ENCODE results near the gene PIAS1.

GRCh38 chr15:68023307-68024101 lies 30.6 kb upstream of the PIAS1 start:
- no peak for TF ChIP-seq POLR2A (IDR thresholded peaks at IDR 0.05)
- TF ChIP-seq, protein P1, sequence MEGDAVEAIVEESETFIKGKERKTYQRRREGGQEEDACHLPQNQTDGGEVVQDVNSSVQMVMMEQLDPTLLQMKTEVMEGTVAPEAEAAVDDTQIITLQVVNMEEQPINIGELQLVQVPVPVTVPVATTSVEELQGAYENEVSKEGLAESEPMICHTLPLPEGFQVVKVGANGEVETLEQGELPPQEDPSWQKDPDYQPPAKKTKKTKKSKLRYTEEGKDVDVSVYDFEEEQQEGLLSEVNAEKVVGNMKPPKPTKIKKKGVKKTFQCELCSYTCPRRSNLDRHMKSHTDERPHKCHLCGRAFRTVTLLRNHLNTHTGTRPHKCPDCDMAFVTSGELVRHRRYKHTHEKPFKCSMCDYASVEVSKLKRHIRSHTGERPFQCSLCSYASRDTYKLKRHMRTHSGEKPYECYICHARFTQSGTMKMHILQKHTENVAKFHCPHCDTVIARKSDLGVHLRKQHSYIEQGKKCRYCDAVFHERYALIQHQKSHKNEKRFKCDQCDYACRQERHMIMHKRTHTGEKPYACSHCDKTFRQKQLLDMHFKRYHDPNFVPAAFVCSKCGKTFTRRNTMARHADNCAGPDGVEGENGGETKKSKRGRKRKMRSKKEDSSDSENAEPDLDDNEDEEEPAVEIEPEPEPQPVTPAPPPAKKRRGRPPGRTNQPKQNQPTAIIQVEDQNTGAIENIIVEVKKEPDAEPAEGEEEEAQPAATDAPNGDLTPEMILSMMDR (IDR thresholded peaks at IDR 0.05): no peak
- no peak for TF ChIP-seq POLR2AphosphoS5 (IDR thresholded peaks at IDR 0.05)
